Measurements from ENCODE around the gene CHPF.

Gene CHPF

GRCh38 chr2:219572237-219573001, 28.8 kb upstream of the CHPF start, which contains the start of gene INHA:
Gene INHA, plus strand, starts transcription at chr2:219572310. Its CDS starts 65 bp downstream, at chr2:219572375.
- Mint-ChIP-seq H3K4me3 (peak within 1 kb of the TSS; percentile 72 to 84 (median 82)), H3K27ac (peak within 1 kb of the TSS; percentile 71 to 94 (median 92)), H3K36me3 (ENCODE audit: low read depth) (peaks cover 14% of the 10 kb centered on the region), H3K9me3 (no peaks in the 10 kb centered on the region), H3K4me1 (peaks cover 53% of the 10 kb centered on the region), H3K27me3 (ENCODE audit: low read depth) (peaks cover 7% of the 10 kb centered on the region)
- TF ChIP-seq, protein P1, sequence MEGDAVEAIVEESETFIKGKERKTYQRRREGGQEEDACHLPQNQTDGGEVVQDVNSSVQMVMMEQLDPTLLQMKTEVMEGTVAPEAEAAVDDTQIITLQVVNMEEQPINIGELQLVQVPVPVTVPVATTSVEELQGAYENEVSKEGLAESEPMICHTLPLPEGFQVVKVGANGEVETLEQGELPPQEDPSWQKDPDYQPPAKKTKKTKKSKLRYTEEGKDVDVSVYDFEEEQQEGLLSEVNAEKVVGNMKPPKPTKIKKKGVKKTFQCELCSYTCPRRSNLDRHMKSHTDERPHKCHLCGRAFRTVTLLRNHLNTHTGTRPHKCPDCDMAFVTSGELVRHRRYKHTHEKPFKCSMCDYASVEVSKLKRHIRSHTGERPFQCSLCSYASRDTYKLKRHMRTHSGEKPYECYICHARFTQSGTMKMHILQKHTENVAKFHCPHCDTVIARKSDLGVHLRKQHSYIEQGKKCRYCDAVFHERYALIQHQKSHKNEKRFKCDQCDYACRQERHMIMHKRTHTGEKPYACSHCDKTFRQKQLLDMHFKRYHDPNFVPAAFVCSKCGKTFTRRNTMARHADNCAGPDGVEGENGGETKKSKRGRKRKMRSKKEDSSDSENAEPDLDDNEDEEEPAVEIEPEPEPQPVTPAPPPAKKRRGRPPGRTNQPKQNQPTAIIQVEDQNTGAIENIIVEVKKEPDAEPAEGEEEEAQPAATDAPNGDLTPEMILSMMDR (IDR thresholded peaks at IDR 0.05; ENCODE audit: unreplicated experiment in 3 of 3) = no peak

GRCh38 chr2:219571311-219572236, 28.0 kb upstream of the CHPF start, which contains the start of gene OBSL1:
Gene OBSL1, minus strand, starts transcription at chr2:219571539. Its CDS starts 307 bp downstream, at chr2:219571232.
- Mint-ChIP-seq H3K27me3 (ENCODE audit: low read depth) (peaks cover 7% of the 10 kb centered on the region), H3K36me3 (ENCODE audit: low read depth) (peaks cover 20% of the 10 kb centered on the region), H3K4me3 (peak within 1 kb of the TSS; percentile 72 to 84 (median 82)), H3K27ac (peak within 1 kb of the TSS; percentile 71 to 94 (median 92)), H3K4me1 (peaks cover 49% of the 10 kb centered on the region), H3K9me3 (no peaks in the 10 kb centered on the region)
- TF ChIP-seq, protein P1 (IDR thresholded peaks at IDR 0.05; ENCODE audit: unreplicated experiment in 3 of 3) = no peak

- peaks cover 26% of the 10 kb centered on the region for H3K36me3 Mint-ChIP-seq (ENCODE audit: low read depth)
- H3K27me3 Mint-ChIP-seq (ENCODE audit: low read depth) = peaks cover 7% of the 10 kb centered on the region
- peak overlapping the region; percentile 61 to 70 (median 63) for H3K4me3 Mint-ChIP-seq
- TF ChIP-seq, protein P1 (IDR thresholded peaks at IDR 0.05; ENCODE audit: unreplicated experiment in 3 of 3) = no peak
- peaks cover 49% of the 10 kb centered on the region for H3K4me1 Mint-ChIP-seq
- no peak overlapping the region for H3K27ac Mint-ChIP-seq
- H3K9me3 Mint-ChIP-seq = no peaks in the 10 kb centered on the region
Observed at GRCh38 chr2:219570924-219571310, 27.3 kb upstream of the CHPF start.

- H3K36me3 Mint-ChIP-seq (ENCODE audit: low read depth) = peaks cover 29% of the 10 kb centered on the region
- H3K27me3 Mint-ChIP-seq (ENCODE audit: low read depth) = peaks cover 7% of the 10 kb centered on the region
- H3K4me3 Mint-ChIP-seq = peak overlapping the region; percentile 78 to 85 (median 85)
- H3K4me1 Mint-ChIP-seq = peaks cover 46% of the 10 kb centered on the region
- H3K9me3 Mint-ChIP-seq = no peaks in the 10 kb centered on the region
- TF ChIP-seq, protein P1 (IDR thresholded peaks at IDR 0.05; ENCODE audit: unreplicated experiment in 3 of 3) = no peak
- H3K27ac Mint-ChIP-seq = peak overlapping the region in 2 of 3 experiments; percentile 52 to 90
Observed at GRCh38 chr2:219570194-219570923, 26.8 kb upstream of the CHPF start.

DNA sequence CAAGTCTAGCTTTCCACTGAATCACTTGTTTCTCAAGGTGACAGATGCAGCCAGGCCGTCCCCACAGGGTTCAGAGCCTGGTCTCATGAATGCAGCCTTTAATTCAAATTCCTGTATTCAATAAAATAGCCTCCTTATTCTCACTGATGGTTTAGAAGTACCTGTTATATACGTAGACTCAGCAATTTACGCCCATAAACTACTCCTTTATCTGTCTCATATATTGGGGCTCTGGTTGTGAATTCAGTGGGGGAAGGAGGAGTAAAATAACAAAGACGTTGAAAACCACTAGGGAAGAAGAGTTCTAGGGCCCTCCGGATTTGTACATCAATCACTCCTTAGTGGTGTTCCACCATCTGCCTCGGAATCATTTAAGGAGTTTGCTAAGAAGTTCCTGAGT, 26.0 kb upstream of the CHPF start:
- Mint-ChIP-seq H3K27me3 (ENCODE audit: low read depth) (peaks cover 4% of the 10 kb centered on the region), H3K4me1 (peaks cover 44% of the 10 kb centered on the region), H3K4me3 (peak overlapping the region; percentile 78 to 85 (median 85)), H3K36me3 (ENCODE audit: low read depth) (peaks cover 36% of the 10 kb centered on the region), H3K27ac (peak overlapping the region; percentile 52 to 90 (median 75)), H3K9me3 (no peaks in the 10 kb centered on the region)
- TF ChIP-seq, protein P1 (IDR thresholded peaks at IDR 0.05; ENCODE audit: unreplicated experiment in 3 of 3) = no peak
